GM13976 (cell line): Measurements from ENCODE around the gene HEPHL1.

Experiments used
- DNase-seq: peaks from one replicate; pipeline ENCODE4 v3.0.0; 2012; ENCODE audit warnings: low spot score
- in situ Hi-C: fragments of 300-500 bp; cut with MboI; formaldehyde crosslinking; loops from one replicate; pipeline ENCODE4 v1.12.0; 2022; ENCODE audit warnings: low sequenced_read_pairs, mixed read lengths, inconsistent platforms; ENCODE audit not compliant: unreplicated experiment
- TF ChIP-seq, protein P1 (sequence below): IDR thresholded peaks from 2 replicates; pipeline ENCODE4 v1.5.1; 2012; ENCODE audit warnings: borderline replicate concordance, mild to moderate bottlenecking; ENCODE audit not compliant: insufficient read depth; ENCODE audit errors: extremely low read depth, missing control alignments, control extremely low read depth

Gene HEPHL1

DNA sequence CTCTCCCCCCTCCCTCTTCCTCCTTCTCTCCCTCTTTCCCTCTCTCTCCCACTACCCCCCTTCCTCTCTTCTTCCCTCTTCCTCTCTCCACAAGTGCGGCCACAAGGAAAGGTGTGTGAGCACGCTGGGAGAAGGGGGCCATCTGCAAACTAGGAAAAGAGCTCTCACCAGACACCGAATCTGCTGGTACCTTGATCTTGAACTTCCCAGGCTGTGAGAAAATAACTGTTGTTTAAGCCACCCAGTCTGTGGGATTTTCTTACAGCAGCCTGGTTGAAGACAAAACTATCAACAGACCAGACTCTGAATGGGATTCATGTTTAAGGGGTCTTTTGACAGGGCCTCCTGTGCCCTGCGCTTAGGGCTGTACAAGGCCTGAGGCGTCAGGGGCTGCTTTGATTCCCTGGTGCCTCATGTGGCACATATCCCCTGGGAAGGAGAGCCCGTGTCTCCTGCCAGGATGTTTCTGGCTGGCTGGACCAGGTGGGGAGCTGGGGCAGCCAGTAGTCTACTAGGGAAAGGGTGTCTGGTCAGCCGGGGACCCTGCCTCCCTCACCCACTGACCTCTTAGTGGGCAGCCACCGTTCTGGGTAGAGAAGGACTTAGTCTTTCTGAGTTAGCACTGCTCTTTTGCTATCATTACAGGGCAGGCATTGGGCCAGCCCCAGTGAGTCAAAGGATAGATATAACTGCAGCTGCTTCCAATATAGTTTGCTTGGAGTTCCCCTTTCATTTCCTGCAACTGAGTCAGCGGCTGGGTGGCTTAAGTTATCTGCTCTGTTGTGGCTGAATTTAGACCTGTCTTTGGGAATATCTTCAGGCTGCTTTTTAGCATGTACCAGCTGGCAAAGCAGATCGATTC is 113.7 kb downstream of the HEPHL1 start:
- peak; percentile 50 for DNase-seq
- in situ Hi-C loops, result no loop called here
- TF ChIP-seq, protein P1, sequence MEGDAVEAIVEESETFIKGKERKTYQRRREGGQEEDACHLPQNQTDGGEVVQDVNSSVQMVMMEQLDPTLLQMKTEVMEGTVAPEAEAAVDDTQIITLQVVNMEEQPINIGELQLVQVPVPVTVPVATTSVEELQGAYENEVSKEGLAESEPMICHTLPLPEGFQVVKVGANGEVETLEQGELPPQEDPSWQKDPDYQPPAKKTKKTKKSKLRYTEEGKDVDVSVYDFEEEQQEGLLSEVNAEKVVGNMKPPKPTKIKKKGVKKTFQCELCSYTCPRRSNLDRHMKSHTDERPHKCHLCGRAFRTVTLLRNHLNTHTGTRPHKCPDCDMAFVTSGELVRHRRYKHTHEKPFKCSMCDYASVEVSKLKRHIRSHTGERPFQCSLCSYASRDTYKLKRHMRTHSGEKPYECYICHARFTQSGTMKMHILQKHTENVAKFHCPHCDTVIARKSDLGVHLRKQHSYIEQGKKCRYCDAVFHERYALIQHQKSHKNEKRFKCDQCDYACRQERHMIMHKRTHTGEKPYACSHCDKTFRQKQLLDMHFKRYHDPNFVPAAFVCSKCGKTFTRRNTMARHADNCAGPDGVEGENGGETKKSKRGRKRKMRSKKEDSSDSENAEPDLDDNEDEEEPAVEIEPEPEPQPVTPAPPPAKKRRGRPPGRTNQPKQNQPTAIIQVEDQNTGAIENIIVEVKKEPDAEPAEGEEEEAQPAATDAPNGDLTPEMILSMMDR, result no peak

DNA sequence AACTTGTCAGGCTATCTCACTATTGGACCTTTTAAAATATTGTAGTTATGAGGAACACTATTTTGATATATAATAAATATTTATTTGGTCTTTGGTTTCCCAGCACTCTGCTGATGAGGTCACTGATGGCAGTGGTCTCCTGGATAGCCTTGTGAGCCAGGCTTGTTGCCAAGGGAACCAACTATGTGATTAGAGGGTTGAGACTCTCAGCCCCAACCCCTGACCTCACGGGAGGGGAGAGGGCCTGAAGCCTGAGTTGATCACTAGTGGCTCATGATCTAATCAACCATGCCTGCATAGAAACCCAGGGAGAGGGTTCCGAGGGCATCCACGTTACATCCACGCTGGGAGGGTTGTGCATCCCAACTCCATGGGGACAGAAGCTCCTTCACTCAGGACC is 118.3 kb downstream of the HEPHL1 start:
- in situ Hi-C loops, result no loop called here
- TF ChIP-seq, protein P1, result no peak
- no peak for DNase-seq

DNA sequence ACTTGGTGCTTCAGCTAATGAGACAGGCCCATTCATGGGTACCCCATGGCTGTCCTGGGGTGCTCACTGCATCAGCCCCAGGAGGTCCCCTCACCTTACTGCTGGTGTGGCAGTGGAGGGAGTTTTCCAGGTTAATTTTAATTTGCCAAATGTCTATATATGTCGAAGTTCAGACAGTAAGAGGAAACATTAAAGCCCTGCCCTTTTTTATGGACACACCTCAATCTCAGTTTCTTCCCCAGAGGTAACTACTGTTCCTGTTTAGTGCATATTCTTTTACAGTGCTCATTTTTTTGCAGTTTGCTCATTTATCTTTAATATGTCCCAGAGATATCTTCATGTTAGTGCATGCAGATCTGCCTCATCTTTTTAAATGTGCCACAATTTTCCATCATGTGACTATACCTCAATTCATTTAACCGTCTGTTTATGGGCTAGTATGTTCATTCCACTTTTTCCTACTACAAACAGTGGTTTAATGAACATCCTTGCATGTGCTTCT is 119.1 kb downstream of the HEPHL1 start:
- TF ChIP-seq, protein P1, result no peak
- no peak for DNase-seq
- in situ Hi-C loops, result no loop called here

DNA sequence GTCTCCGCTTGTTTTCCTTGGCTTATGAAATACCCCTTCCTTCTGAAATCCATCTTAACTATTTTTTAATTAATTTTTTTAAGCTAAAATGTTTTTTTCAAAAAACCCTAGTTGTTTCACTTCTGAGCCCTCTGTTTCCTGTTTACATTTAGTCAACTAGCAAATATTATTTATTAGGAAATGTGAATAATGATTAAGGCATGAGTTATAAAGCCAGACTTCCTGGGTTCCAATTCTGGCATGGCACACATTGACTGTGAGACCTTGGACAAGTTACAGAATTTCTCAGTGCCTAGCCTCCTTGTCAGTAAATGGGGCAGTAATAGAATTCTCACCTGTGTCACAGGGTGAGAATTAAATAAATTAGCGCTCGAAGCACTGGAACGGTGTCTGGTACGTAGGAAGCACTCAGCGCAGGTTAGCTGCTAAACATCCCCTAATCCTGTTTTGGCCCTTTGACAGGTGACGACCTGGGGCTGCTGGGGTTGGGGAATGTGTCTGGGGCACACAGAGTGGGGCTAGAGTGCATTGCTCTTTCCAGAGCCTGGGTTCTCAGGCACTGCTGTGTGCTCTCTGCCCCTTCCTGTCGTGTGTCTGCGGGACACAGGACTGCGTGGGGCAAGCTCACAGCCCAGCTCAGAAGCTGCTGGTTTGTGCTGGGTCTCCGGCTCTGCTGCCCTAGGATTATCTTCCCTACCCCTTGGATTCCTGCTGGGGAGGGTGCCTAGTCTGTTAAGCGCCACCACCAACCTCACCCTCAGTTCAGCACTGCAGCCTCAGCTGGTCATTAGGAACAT is 120.6 kb downstream of the HEPHL1 start:
- in situ Hi-C loops, result no loop called here
- TF ChIP-seq, protein P1, result no peak
- DNase-seq, result no peak

DNA sequence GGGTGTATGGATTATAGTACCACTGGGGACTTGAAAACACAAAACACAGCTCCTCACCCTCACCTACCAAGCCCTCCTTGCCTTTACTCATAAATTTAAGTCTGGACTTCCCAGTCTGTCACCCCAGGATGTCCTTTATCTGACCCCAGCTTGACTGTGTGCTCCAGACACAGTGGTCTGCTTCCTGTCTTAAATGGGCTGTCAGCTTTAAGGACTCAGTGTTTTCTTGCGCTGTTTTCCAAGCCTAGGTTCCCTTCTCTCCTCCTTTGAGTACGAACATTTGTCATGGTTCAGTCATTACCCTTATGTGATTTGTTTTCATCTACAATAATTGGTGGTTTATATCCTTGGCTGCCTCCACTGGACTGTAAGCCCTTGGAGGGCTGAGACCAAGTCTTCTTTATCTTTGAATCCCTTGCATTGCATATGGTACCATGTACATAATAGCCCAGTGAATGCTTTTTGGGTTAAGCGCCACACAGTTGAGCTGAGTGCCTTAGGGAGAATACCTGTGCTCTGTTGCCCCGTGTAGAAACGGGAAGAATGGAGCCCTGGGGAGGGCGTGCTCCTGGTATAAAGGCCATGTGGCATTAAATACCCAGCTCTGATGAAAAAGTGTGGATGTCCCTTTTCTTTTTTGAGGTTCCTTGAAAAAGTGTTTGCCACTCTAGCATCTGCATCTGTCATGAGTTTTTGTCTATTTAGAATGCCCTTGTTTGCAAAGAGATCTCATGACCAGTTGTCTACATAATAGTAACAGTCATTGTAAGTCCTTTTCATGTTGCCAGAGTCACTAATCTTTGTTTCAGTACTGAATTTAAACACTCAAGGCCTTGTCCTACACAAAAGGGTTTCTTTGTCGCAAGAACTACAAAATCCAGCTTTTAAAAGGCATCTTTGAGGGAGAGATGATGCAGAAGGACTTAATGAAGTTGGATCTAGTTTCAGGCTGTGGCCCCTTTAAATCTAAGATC is 121.4 kb downstream of the HEPHL1 start:
- no peak for DNase-seq
- in situ Hi-C loops, result no loop called here

More for the DNA sequence above, 121.4 kb downstream of the HEPHL1 start:
- TF ChIP-seq, protein P1, result no peak
